ENCODE results near the gene SLC6A16. TPM values are rescaled to one million over a fixed set of nuclear protein-coding genes. Genes with fewer than 3 reads are reported as not detected.

The SLC6A16 gene
- total RNA-seq, 1 donor from 2014 or later = 3.5 TPM

DNA sequence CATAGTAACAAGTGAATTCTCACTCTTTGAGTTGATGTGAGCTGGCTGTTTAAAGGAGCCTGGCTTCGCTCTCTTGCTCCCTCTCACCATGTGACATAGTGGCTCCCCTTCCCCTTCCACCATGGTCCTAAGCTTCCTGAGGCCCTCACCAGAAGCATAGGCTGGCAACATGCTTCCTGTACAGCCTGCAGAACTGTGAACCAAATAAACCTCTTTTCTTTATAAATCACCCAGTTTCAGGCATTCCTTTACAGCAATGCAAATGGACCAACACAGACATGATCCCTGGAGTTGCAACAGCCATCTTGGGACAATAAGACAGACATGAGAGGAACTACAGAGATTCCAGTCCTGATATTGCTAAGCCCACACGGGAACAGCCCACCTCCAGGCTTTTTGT is 24.6 kb upstream of the SLC6A16 start:
- Mint-ChIP-seq H3K27me3 (ENCODE audit: low read depth) (no peaks in the 10 kb centered on the region), H3K36me3 (ENCODE audit: low read depth) (peaks cover 51% of the 10 kb centered on the region), H3K27ac (ENCODE audit: unreplicated experiment) (no peak overlapping the region), H3K9me3 (ENCODE audit: low read depth) (no peaks in the 10 kb centered on the region), H3K4me3 (ENCODE audit: unreplicated experiment) (no peak overlapping the region), H3K4me1 (ENCODE audit: low read depth) (no peaks in the 10 kb centered on the region)
- no peak for DNase-seq (ENCODE audit: low spot score)
- TF ChIP-seq, protein P1, sequence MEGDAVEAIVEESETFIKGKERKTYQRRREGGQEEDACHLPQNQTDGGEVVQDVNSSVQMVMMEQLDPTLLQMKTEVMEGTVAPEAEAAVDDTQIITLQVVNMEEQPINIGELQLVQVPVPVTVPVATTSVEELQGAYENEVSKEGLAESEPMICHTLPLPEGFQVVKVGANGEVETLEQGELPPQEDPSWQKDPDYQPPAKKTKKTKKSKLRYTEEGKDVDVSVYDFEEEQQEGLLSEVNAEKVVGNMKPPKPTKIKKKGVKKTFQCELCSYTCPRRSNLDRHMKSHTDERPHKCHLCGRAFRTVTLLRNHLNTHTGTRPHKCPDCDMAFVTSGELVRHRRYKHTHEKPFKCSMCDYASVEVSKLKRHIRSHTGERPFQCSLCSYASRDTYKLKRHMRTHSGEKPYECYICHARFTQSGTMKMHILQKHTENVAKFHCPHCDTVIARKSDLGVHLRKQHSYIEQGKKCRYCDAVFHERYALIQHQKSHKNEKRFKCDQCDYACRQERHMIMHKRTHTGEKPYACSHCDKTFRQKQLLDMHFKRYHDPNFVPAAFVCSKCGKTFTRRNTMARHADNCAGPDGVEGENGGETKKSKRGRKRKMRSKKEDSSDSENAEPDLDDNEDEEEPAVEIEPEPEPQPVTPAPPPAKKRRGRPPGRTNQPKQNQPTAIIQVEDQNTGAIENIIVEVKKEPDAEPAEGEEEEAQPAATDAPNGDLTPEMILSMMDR (IDR thresholded peaks at IDR 0.05) = no peak

DNA sequence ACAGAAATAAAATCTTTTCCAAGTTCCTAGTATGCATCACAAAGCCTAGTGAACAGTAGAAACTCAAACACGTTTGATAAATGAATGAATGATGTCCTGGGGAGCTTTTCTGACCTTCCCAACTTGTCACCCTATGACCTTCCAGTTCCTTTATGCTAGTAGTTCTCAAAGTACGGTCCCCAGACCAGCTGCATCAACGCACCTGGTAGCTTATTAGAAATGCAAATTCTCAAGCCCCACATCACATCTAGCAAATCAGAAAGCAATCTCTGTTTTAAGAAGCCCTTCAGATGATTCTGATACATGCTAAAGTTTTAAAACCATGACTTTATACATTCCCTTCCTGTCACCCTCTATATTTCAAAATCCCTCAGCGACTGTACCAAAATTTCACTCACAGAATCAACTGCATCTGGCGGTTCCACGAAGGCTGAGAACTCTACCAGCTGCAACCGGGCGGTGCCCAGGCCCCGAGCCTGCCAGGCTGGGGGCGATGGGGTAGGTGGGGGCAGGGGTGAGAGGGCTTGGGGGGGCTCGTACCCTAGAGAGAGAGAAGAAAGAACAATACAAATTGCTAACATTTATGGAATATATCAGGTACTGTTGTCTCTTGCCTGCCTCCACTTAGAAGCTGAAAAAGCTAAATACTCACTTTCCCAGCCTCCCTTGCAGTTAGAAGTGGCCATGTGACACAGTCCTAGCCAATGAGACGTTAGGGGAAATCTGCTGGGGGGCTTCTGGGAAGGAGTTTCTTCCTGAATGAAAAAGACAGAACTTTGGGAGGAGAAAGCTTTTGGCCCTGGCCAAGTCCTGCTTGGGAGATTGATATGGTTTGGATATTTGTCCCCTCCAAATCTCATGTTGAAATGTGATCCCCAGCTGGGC is 23.6 kb upstream of the SLC6A16 start:
- H3K9me3 Mint-ChIP-seq (ENCODE audit: low read depth) = no peaks in the 10 kb centered on the region
- H3K27me3 Mint-ChIP-seq (ENCODE audit: low read depth) = no peaks in the 10 kb centered on the region
- H3K4me3 Mint-ChIP-seq (ENCODE audit: unreplicated experiment) = no peak overlapping the region
- H3K27ac Mint-ChIP-seq (ENCODE audit: unreplicated experiment) = no peak overlapping the region
- TF ChIP-seq, protein P1 (IDR thresholded peaks at IDR 0.05) = no peak
- DNase-seq (ENCODE audit: low spot score) = no peak
- no peaks in the 10 kb centered on the region for H3K4me1 Mint-ChIP-seq (ENCODE audit: low read depth)
- H3K36me3 Mint-ChIP-seq (ENCODE audit: low read depth) = peaks cover 53% of the 10 kb centered on the region

DNA sequence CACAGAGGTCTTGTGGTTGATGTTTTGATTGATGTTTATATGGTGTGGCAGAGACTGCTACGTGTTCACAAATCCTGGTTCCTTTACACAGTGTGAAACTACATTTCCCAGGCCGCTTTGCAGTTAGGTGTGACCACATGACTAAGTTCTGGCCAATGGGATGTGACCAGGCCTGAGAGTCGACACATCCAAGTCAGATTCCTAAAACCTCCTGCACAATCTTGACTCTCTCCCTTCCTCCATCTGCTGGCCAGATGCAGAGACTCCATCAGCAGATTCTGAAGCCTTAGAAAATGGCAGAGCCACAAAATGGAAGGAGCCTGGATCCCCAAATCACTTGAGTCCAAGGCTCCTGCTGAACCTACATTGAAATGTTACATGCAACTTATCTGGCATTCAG is 22.8 kb upstream of the SLC6A16 start:
- Mint-ChIP-seq H3K9me3 (ENCODE audit: low read depth) (no peaks in the 10 kb centered on the region), H3K27me3 (ENCODE audit: low read depth) (no peaks in the 10 kb centered on the region), H3K27ac (ENCODE audit: unreplicated experiment) (no peak overlapping the region), H3K4me3 (ENCODE audit: unreplicated experiment) (no peak overlapping the region), H3K36me3 (ENCODE audit: low read depth) (peaks cover 54% of the 10 kb centered on the region), H3K4me1 (ENCODE audit: low read depth) (no peaks in the 10 kb centered on the region)
- TF ChIP-seq, protein P1 (IDR thresholded peaks at IDR 0.05) = peak; percentile 37
- no peak for DNase-seq (ENCODE audit: low spot score)

DNA sequence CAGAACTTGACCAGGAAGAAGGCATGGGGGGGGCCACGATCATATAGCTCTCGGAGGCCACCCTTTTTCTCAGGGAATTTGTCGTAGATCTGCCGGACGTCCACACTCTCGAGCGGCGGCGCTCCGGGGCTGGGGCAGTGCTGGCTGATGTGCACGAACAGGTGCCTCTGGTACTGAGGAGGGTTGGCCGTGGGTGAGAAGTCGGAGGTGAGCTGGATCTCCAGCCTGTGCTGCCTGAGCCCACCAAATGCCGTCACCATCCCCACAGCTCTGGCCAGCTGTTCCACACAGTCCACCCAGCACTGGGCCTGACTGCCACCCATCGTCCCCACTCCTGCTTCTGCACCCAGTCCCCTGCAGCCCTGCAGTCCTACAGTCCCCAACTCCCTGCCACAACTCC is 22.2 kb upstream of the SLC6A16 start:
- Mint-ChIP-seq H3K27ac (ENCODE audit: unreplicated experiment) (no peak overlapping the region), H3K9me3 (ENCODE audit: low read depth) (no peaks in the 10 kb centered on the region), H3K4me1 (ENCODE audit: low read depth) (no peaks in the 10 kb centered on the region), H3K27me3 (ENCODE audit: low read depth) (no peaks in the 10 kb centered on the region), H3K36me3 (ENCODE audit: low read depth) (peaks cover 59% of the 10 kb centered on the region), H3K4me3 (ENCODE audit: unreplicated experiment) (no peak overlapping the region)
- DNase-seq (ENCODE audit: low spot score) = no peak
- TF ChIP-seq, protein P1 (IDR thresholded peaks at IDR 0.05) = no peak

DNA sequence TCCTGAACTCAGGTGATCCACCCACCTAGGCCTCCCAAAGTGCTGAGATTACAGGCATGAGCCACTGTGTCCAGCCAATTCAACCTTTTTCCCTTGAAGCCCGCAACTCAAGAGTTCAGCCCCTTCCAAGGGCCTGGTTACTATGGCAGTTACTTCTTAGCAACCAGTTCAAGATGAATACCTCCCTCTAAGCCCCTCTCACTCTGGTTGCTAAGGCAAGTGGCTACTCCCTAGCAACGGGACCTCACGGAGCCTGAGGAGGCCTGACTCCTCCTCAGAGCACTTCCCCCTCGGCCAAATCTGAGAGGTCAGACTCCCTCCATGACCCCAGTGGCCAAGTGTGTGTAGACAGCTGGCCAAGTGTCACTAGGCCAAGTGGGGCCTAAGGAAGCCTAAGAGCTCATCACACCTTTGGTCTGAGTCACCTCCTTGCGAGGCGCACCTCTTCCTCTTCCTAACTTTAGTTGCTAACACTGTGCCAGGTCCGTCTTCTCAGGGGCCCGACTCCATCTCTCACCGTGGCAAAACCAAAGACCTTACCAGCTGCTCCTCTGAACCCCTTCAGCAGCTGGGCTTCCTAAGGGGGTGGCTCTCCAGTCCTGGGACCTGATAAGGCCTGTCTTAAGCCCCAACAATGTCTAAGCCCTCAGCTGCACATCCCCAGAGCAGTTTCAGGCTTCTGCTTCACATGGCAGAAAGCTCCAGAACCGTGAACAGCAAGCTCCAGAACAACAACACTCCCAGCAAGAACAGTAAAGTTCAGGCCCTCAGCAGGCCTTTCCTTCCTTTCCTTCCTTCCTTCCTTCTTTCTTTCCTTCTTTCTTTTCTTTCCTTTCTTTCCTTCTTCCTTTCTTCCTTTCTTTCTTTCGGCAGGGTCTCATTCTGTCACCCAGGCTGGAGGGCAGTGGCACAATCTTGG is 19.8 kb upstream of the SLC6A16 start:
- H3K27ac Mint-ChIP-seq (ENCODE audit: unreplicated experiment) = no peak overlapping the region
- H3K36me3 Mint-ChIP-seq (ENCODE audit: low read depth) = peaks cover 54% of the 10 kb centered on the region
- no peaks in the 10 kb centered on the region for H3K9me3 Mint-ChIP-seq (ENCODE audit: low read depth)
- DNase-seq (ENCODE audit: low spot score) = peak; percentile 44
- no peak overlapping the region for H3K4me3 Mint-ChIP-seq (ENCODE audit: unreplicated experiment)
- H3K27me3 Mint-ChIP-seq (ENCODE audit: low read depth) = no peaks in the 10 kb centered on the region
- TF ChIP-seq, protein P1 (IDR thresholded peaks at IDR 0.05) = no peak
- H3K4me1 Mint-ChIP-seq (ENCODE audit: low read depth) = no peaks in the 10 kb centered on the region
